Nephron progenitor cell (in vitro differentiated cells): ENCODE data around the gene DDI2.

Source experiments
- DNase-seq: peaks from one replicate; pipeline ENCODE4 v3.0.0; 2021
- H3K27ac Mint-ChIP-seq: 2 replicates; pipeline ENCODE4 v1.8.0; 2021; ENCODE audit warnings: mild to moderate bottlenecking, moderate library complexity, mixed read lengths
- H3K27me3 Mint-ChIP-seq: 2 replicates; pipeline ENCODE4 v1.8.0; 2021; ENCODE audit warnings: mild to moderate bottlenecking, low read depth, mixed read lengths; ENCODE audit not compliant: poor library complexity
- H3K36me3 Mint-ChIP-seq: 2 replicates; pipeline ENCODE4 v1.8.0; 2021; ENCODE audit warnings: low read depth, mixed read lengths
- H3K4me1 Mint-ChIP-seq: 2 replicates; pipeline ENCODE4 v1.8.0; 2021; ENCODE audit warnings: mixed read lengths
- H3K4me3 Mint-ChIP-seq: 2 replicates; pipeline ENCODE4 v1.8.0; 2021; ENCODE audit warnings: mild to moderate bottlenecking, moderate library complexity, mixed read lengths
- H3K9me3 Mint-ChIP-seq: 2 replicates; pipeline ENCODE4 v1.8.0; 2021; ENCODE audit warnings: mild to moderate bottlenecking, moderate library complexity, mixed read lengths
- CTCF ChIP-seq: fragments of 200-600 bp; sonication (generic); IDR thresholded peaks from 2 replicates; pipeline ENCODE4 v1.5.0; 2021; ENCODE audit warnings: antibody characterized with exemption

The DDI2 gene

GRCh38 chr1:15574741-15575140 is 42.5 kb upstream of the DDI2 start:
- peak overlapping the region; percentile 69 for H3K27ac Mint-ChIP-seq
- no peak overlapping the region for H3K4me3 Mint-ChIP-seq
- peaks cover 34% of the 10 kb centered on the region for H3K4me1 Mint-ChIP-seq

GRCh38 chr1:15575549-15576150 is 41.6 kb upstream of the DDI2 start:
- H3K36me3 Mint-ChIP-seq: peaks cover 14% of the 10 kb centered on the region
- H3K4me3 Mint-ChIP-seq: no peak overlapping the region
- peaks cover 3% of the 10 kb centered on the region for H3K27me3 Mint-ChIP-seq
- H3K27ac Mint-ChIP-seq: no peak overlapping the region
- no peak for TF ChIP-seq CTCF
- peaks cover 37% of the 10 kb centered on the region for H3K4me1 Mint-ChIP-seq
- no peaks in the 10 kb centered on the region for H3K9me3 Mint-ChIP-seq
- DNase-seq: no peak

More at GRCh38 chr1:15574741-15575140, 42.5 kb upstream of the DDI2 start:
- no peak for DNase-seq
- Mint-ChIP-seq H3K36me3 (peaks cover 19% of the 10 kb centered on the region), H3K27me3 (peaks cover 3% of the 10 kb centered on the region), H3K9me3 (no peaks in the 10 kb centered on the region)
- TF ChIP-seq CTCF: no peak

GRCh38 chr1:15577691-15578090 is 39.6 kb upstream of the DDI2 start:
- Mint-ChIP-seq H3K4me1 (peaks cover 29% of the 10 kb centered on the region), H3K27me3 (peaks cover 3% of the 10 kb centered on the region), H3K36me3 (peaks cover 8% of the 10 kb centered on the region), H3K9me3 (no peaks in the 10 kb centered on the region), H3K4me3 (no peak overlapping the region), H3K27ac (peak overlapping the region; percentile 51)
- no peak for TF ChIP-seq CTCF
- DNase-seq: no peak

GRCh38 chr1:15578921-15579682 is 38.2 kb upstream of the DDI2 start:
- H3K27ac Mint-ChIP-seq: peak overlapping the region; percentile 61
- no peaks in the 10 kb centered on the region for H3K9me3 Mint-ChIP-seq
- no peak for DNase-seq
- H3K4me1 Mint-ChIP-seq: peaks cover 25% of the 10 kb centered on the region
- TF ChIP-seq CTCF: no peak
- H3K36me3 Mint-ChIP-seq: peaks cover 8% of the 10 kb centered on the region
- H3K27me3 Mint-ChIP-seq: peaks cover 16% of the 10 kb centered on the region
- no peak overlapping the region for H3K4me3 Mint-ChIP-seq

GRCh38 chr1:15579683-15580047 is 37.6 kb upstream of the DDI2 start:
- no peak for DNase-seq
- no peak overlapping the region for H3K4me3 Mint-ChIP-seq
- peaks cover 6% of the 10 kb centered on the region for H3K36me3 Mint-ChIP-seq
- no peak for TF ChIP-seq CTCF
- H3K27me3 Mint-ChIP-seq: peaks cover 20% of the 10 kb centered on the region
- H3K4me1 Mint-ChIP-seq: peaks cover 25% of the 10 kb centered on the region
- H3K27ac Mint-ChIP-seq: peak overlapping the region; percentile 61
- no peaks in the 10 kb centered on the region for H3K9me3 Mint-ChIP-seq
